Kidney (tissue), 14 donors: ENCODE measurements around the gene CEP89. TPM values are rescaled to one million over a fixed set of nuclear protein-coding genes. Genes with fewer than 3 reads are reported as not detected.
"Not testable (repeated sequence)": the region's sequence is repeated elsewhere in the genome, so short reads cannot be mapped to it uniquely, and the experiment has no call there.

Experiments used
- DNase-seq, 5 donors: peaks; one replicate each; pipeline ENCODE4 v3.0.0-alpha.2; 2013 to 2020
- FAIRE-seq: peaks from 2 replicates; lab custom pipeline; 2012; peaks lifted over from hg19 to GRCh38; lab: Jason Lieb, UNC
- H3K27ac ChIP-seq, 2 donors: one replicate each; pipeline ENCODE4 v1.7.0; 2013; ENCODE audit warnings: low read depth in 2 of 2, low read length in 2 of 2, inconsistent platforms in 1 of 2
- H3K27me3 ChIP-seq: one replicate; pipeline ENCODE4 v1.7.1; 2013; ENCODE audit warnings: low read length, inconsistent platforms; ENCODE audit not compliant: control insufficient read depth, insufficient read depth
- H3K36me3 ChIP-seq, 3 donors: one replicate each; pipeline versions ENCODE4 v1.7.0 to v1.7.1; 2013; ENCODE audit warnings: low read length in 3 of 3, control low read depth in 1 of 3, inconsistent platforms in 1 of 3; ENCODE audit not compliant: insufficient read depth in 3 of 3, control insufficient read depth in 2 of 3
- H3K4me1 ChIP-seq, 3 donors: one replicate each; pipeline versions ENCODE4 v1.7.0 to v1.7.1; 2013; ENCODE audit warnings: low read length in 3 of 3, inconsistent platforms in 1 of 3, low read depth in 1 of 3; ENCODE audit not compliant: control insufficient read depth in 2 of 3, insufficient read depth in 2 of 3
- H3K4me3 ChIP-seq, 3 donors: one replicate each; pipeline versions ENCODE4 v1.7.0 to v1.8.1; 2013; ENCODE audit warnings: low read length in 3 of 3, control low read depth in 1 of 3, inconsistent platforms in 1 of 3
- H3K9ac ChIP-seq, 3 donors: one replicate each; pipeline versions ENCODE4 v1.7.0 to v1.7.1; 2013; ENCODE audit warnings: low read length in 3 of 3, control low read depth in 1 of 3, inconsistent platforms in 1 of 3
- H3K9me3 ChIP-seq, 3 donors: one replicate each; pipeline versions ENCODE4 v1.7.0 to v1.7.1; 2013; ENCODE audit warnings: low read length in 3 of 3, control low read depth in 1 of 3, inconsistent platforms in 1 of 3; ENCODE audit not compliant: control insufficient read depth in 2 of 3, insufficient read depth in 1 of 3
- intact Hi-C: fragments of 100-400 bp; cut with DNase I; formaldehyde crosslinking; loops from one replicate; pipeline ENCODE4 v1.11.1; 2022
- polyA plus RNA-seq: library from polyadenylated mRNA; stranded (reverse); fragments of 350-450 nt; fragmentation: Illumina TruSeq; extraction: RNeasy Lipid Tissue Mini Kit (QIAGEN cat#74804); gene quantifications from one replicate; pipeline ENCODE4 v1.2.3, GENCODE V29; 2014; ENCODE audit warnings: low read depth, low replicate concordance; ENCODE audit not compliant: insufficient read depth
- total RNA-seq: library from RNA; stranded (reverse); fragmentation: NEBNext Ultra II Directional; extraction: Animal tissue kit (Norgen Biotek cat#: 25700); gene quantifications from one replicate; pipeline ENCODE4 v1.2.1, GENCODE V29; 2021
- TF ChIP-seq, protein P1 (sequence below): IDR thresholded peaks from 3 replicates; pipeline ENCODE4 v1.5.1; 2012; ENCODE audit warnings: mild to moderate bottlenecking, moderate library complexity, borderline replicate concordance; ENCODE audit not compliant: insufficient read depth; ENCODE audit errors: extremely low read depth
- donor health status: control.
- donor health status: control.
- donor health status: control.
- donor health status: control.
- donor health status: control.
- donor health status: DM: yes; HTN: yes; CAD: no.
- donor health status: Normal renal cell carcinoma (clear cell type).

Gene CEP89
- total and polyA plus RNA-seq, 2 donors from 2014 or later = 12.4 to 24.0 TPM

DNA sequence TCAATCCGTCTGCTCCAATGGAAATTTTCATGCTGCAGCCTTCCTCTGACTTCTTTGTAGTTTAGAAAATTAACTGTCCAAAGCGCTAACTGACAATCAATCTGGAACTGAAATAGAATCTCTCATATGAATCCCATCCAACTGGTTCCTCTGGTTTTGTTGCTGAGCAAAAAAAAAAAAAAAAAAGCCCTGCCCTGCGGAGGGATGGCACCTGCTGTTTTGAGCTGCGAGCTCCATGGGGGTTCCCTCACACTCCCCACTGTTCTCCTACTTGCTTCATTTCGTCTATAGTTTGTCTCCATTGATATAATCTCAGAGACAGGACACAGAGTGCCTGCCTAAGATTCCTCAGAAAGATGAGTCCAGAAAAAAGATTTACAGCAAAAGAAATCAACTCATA, 33.7 kb upstream of the CEP89 start:
- no peaks in the 10 kb centered on the region for H3K9me3 ChIP-seq
- H3K4me3 ChIP-seq = no peak overlapping the region
- DNase-seq (peak in 2 of 5 donors; percentile 41 to 54), FAIRE-seq (no peak)
- TF ChIP-seq, protein P1, sequence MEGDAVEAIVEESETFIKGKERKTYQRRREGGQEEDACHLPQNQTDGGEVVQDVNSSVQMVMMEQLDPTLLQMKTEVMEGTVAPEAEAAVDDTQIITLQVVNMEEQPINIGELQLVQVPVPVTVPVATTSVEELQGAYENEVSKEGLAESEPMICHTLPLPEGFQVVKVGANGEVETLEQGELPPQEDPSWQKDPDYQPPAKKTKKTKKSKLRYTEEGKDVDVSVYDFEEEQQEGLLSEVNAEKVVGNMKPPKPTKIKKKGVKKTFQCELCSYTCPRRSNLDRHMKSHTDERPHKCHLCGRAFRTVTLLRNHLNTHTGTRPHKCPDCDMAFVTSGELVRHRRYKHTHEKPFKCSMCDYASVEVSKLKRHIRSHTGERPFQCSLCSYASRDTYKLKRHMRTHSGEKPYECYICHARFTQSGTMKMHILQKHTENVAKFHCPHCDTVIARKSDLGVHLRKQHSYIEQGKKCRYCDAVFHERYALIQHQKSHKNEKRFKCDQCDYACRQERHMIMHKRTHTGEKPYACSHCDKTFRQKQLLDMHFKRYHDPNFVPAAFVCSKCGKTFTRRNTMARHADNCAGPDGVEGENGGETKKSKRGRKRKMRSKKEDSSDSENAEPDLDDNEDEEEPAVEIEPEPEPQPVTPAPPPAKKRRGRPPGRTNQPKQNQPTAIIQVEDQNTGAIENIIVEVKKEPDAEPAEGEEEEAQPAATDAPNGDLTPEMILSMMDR = no peak
- H3K36me3 ChIP-seq = peaks cover 0 to 5% (median 3%) of the 10 kb centered on the region in 3 donors
- H3K9ac ChIP-seq = no peak overlapping the region
- intact Hi-C loops = no loop called here
- H3K4me1 ChIP-seq = peaks cover 0 to 11% (median 10%) of the 10 kb centered on the region in 3 donors
- no peaks in the 10 kb centered on the region for H3K27me3 ChIP-seq
- no peak overlapping the region for H3K27ac ChIP-seq

DNA sequence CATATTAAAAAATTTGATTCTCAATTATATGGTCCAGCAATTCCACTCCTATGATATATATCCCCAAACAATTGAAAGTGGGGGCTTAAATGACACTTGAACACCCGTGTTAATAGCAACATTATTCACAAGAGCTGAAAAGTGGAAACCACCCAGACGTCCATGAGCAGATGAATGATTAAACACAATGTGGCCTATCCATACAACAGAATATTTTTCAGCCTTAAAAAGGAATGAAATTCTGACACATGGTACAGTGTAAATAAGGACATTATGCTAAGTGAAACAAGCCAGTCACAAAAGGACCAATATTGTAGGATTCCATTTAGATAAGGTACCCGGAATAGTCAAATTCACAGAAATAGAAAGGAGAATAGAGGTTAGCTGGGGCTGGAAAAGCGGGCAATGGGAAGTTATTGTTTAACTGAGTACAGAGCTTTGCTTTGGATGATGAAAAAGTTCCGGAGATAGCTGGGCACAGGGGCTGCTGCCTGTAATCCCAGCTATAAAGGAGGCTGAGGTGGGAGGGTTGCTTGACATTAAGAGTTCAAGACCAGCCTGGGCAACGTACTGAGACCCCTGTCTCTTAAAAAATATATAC, 31.8 kb upstream of the CEP89 start:
- H3K9me3 ChIP-seq, H3K27me3 ChIP-seq, H3K9ac ChIP-seq, H3K4me3 ChIP-seq, FAIRE-seq, H3K36me3 ChIP-seq, intact Hi-C loops: not testable (repeated sequence)
- H3K27ac ChIP-seq = peak overlapping the region in 1 of 2 donors; percentile 43
- H3K4me1 ChIP-seq = peaks cover 0 to 11% (median 10%) of the 10 kb centered on the region in 3 donors
- peak in 2 of 5 donors; percentile 22 to 25 for DNase-seq

DNA sequence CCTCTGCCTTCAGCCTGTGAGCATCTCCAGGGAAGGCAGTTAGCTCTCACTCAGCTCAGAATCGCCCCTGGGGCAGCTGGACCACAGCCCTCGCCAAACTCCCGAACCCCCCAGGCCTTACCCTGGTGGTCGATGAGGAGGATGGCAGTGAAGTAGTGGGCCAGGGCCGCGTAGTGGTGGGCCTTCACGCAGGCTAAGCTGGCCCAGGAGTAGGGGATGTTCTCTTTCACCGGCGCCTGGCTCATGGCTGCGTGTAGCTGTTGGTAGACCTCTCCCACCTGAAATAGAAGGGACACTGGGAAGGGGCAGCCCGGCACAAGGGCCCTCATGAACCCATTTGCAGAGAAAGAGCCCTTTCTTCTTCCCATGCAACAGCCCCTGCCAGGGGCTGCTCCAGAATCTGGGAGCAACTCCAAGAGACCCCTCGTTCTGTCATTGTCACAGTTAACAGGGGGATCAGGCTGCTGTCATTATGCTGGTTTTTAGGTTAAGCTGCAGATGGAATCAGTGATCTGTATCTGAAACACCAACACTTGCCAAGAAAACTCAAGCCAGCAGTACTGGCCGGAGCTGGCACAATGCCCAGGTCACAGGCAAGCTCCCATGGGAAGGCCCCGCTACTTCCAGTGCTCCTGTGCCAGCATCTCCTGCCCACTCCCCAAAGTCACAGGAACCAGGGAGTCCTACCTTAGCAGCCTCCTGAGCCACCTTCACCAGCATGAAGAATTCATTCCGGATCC, 30.5 kb upstream of the CEP89 start:
- Histone ChIP-seq H3K36me3 (peaks cover 0 to 12% (median 8%) of the 10 kb centered on the region in 3 donors), H3K4me1 (peaks cover 0 to 11% (median 10%) of the 10 kb centered on the region in 3 donors), H3K27ac (peak overlapping the region; percentile 25 to 45)
- intact Hi-C loops, H3K27me3 ChIP-seq, FAIRE-seq, H3K9ac ChIP-seq, H3K9me3 ChIP-seq, H3K4me3 ChIP-seq: not testable (repeated sequence)
- peak in 1 of 5 donors; percentile 80 for DNase-seq

DNA sequence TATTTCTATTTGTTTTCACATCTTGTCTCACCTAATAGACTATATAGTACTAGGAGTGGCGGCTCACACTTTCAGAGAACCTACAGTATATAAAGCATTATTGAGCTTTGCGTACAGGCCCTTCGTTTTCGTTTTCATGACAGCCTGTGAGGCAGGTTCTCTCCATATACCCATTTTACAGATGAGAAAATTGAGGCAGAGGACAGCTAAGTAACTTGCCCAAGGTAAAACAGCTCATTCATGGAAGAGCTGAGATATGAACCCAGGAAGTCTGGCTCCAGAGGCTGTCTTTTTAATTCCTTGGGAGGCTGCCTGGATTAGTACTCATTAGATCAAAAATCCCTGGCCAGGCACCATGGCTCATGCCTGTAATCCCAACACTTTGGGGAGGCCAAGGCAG, 29.2 kb upstream of the CEP89 start:
- Histone ChIP-seq H3K36me3 (peaks cover 0 to 12% (median 5%) of the 10 kb centered on the region in 3 donors), H3K27me3 (no peaks in the 10 kb centered on the region), H3K9me3 (no peaks in the 10 kb centered on the region), H3K4me1 (peaks cover 0 to 11% (median 10%) of the 10 kb centered on the region in 3 donors), H3K27ac (no peak overlapping the region), H3K4me3 (no peak overlapping the region), H3K9ac (no peak overlapping the region)
- no peak for DNase-seq
- FAIRE-seq = no peak
- intact Hi-C loops = no loop called here
- TF ChIP-seq, protein P1 = no peak
